HepG2 (cell line): ENCODE measurements around the gene DCST2. TPM values are rescaled to one million over a fixed set of nuclear protein-coding genes. Genes with fewer than 3 reads are reported as not detected.

Experiments
- FOXA1 ChIP-seq, 2 experiments: fragments of 450-650 bp in 1 of 2; sonication (generic) in 1 of 2; formaldehyde crosslinking in 1 of 2; IDR thresholded peaks; 2 replicates each; pipeline versions ENCODE4 v1.4.0 to v1.6.1; 2016 to 2020; ENCODE audit warnings: missing genetic modification reagents in 1 of 2
- SP1 ChIP-seq, 2 experiments: fragments of 450-650 bp in 1 of 2; sonication (generic) in 1 of 2; formaldehyde crosslinking in 1 of 2; IDR thresholded peaks; 2 replicates each; pipeline versions ENCODE4 v1.4.0 to v1.6.1; 2016 to 2020; ENCODE audit warnings: missing genetic modification reagents in 1 of 2
- ZBTB38 ChIP-seq: sonication (generic); formaldehyde crosslinking; IDR thresholded peaks from 2 replicates; pipeline ENCODE4 v1.5.1; 2020; ENCODE audit warnings: mild to moderate bottlenecking, missing genetic modification reagents
- ZNF17 ChIP-seq: sonication (generic); formaldehyde crosslinking; IDR thresholded peaks from 2 replicates; pipeline ENCODE4 v1.5.0; 2020; ENCODE audit warnings: mild to moderate bottlenecking, missing genetic modification reagents
- ZNF614 ChIP-seq: IDR thresholded peaks from 2 replicates; pipeline ENCODE4 v1.6.1; 2018; ENCODE audit warnings: missing biosample characterization, missing genetic modification reagents, inconsistent platforms, borderline replicate concordance
- ZNF670 ChIP-seq: sonication (generic); formaldehyde crosslinking; IDR thresholded peaks from 2 replicates; pipeline ENCODE4 v1.8.0; 2022; ENCODE audit warnings: mild to moderate bottlenecking, missing genetic modification reagents, borderline replicate concordance
- ZSCAN30 ChIP-seq: sonication (generic); formaldehyde crosslinking; IDR thresholded peaks from 2 replicates; pipeline ENCODE4 v1.5.0; 2020; ENCODE audit warnings: mild to moderate bottlenecking, missing genetic modification reagents
- polyA plus RNA-seq, 8 experiments: library from polyadenylated mRNA; depleted of rRNA in 3 of 8; stranded (reverse) in 7 of 8; unstranded in 1 of 8; fragments of >200 nt; fragmentation: Illumina TruSeq in 4 of 8; extraction: Trizol in 4 of 8; gene quantifications; 2 replicates each; pipeline versions ENCODE4 v1.2.1 to v1.2.3, GENCODE V29; 2011 to 2016; ENCODE audit warnings: low read depth in 4 of 8, missing spikeins in 1 of 8, mixed read lengths in 1 of 8; ENCODE audit not compliant: insufficient read depth in 1 of 8
- total RNA-seq, 5 experiments: library from RNA; depleted of rRNA; stranded (reverse); fragments of >200 nt; fragmentation: Illumina TruSeq; extraction: Trizol; gene quantifications; 2 replicates each; pipeline ENCODE4 v1.2.3, GENCODE V29; 2016; ENCODE audit warnings: low read depth in 1 of 5
- TF ChIP-seq, protein P1 (sequence below): sonication (generic); formaldehyde crosslinking; IDR thresholded peaks from 2 replicates; pipeline ENCODE4 v1.4.0; 2020; ENCODE audit warnings: missing genetic modification reagents
- TF ChIP-seq, protein P2 (sequence below): sonication (generic); formaldehyde crosslinking; IDR thresholded peaks from 2 replicates; pipeline ENCODE4 v1.8.0; 2022; ENCODE audit warnings: missing genetic modification reagents, mild to moderate bottlenecking, moderate library complexity, borderline replicate concordance
- TF ChIP-seq, protein P3 (sequence below): sonication (generic); formaldehyde crosslinking; IDR thresholded peaks from 2 replicates; pipeline ENCODE4 v1.9.0; 2021; ENCODE audit warnings: mild to moderate bottlenecking, missing genetic modification reagents
- TF ChIP-seq, protein P4 (sequence below), 2 experiments: sonication (generic) in 1 of 2; formaldehyde crosslinking in 1 of 2; IDR thresholded peaks; 2 replicates each; pipeline versions ENCODE4 v1.4.0 to v1.6.1; 2018 to 2020; ENCODE audit warnings: missing genetic modification reagents in 2 of 2, borderline replicate concordance in 1 of 2, low read depth in 1 of 2, mild to moderate bottlenecking in 1 of 2, missing biosample characterization in 1 of 2

The DCST2 gene
- total and polyA plus RNA-seq, 2 of the 13 experiments (the other 11 are each of a cell fraction or from before 2014, with no cell fraction given) = 0.74 TPM; not detected in 1

DNA sequence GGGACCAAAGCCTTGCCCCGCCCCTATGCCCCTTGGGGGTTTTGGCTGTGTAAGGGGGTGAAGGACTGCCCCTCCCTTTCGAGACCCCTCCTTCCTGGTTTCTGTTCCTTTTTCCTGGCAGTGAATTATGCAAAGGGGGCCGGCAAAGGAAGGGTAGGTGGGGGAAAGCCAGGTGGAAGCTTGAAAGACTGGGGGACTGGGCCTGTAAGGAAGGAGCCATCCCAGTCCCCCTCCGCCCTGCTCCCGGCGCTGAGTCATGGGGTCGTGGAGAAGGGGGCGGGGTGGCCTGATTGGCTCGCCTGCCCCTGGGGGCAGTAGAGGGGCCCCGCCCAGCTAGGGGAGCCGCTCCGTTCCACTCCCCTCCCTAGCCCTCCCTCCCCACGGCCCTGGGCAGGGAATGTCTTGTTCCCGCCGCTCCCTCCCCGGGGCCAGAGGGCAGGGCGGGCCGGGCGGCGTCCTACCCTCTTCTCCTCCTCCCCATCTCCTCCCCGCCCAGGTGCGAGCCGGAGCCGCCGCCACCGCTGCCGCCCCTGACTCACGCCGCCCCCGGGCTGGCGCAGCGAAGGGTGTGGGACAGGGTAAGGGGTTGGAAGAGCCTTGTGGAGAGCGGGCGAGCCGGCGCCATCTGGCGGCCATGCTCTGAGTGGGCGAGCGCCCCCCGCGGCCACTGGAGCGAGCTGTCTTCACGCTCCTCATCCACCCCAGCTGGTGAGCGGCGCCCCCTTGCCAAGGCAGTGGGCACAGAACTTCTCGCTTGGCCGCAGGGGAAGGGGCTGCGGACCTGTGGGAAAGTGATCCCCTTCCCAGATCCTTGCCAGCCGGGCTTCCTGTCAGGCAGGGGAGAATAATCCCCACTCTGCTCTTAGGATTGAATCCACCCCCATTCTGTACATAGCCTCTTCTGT is 16.3 kb downstream of the DCST2 start (continued):
- TF ChIP-seq, protein P1, sequence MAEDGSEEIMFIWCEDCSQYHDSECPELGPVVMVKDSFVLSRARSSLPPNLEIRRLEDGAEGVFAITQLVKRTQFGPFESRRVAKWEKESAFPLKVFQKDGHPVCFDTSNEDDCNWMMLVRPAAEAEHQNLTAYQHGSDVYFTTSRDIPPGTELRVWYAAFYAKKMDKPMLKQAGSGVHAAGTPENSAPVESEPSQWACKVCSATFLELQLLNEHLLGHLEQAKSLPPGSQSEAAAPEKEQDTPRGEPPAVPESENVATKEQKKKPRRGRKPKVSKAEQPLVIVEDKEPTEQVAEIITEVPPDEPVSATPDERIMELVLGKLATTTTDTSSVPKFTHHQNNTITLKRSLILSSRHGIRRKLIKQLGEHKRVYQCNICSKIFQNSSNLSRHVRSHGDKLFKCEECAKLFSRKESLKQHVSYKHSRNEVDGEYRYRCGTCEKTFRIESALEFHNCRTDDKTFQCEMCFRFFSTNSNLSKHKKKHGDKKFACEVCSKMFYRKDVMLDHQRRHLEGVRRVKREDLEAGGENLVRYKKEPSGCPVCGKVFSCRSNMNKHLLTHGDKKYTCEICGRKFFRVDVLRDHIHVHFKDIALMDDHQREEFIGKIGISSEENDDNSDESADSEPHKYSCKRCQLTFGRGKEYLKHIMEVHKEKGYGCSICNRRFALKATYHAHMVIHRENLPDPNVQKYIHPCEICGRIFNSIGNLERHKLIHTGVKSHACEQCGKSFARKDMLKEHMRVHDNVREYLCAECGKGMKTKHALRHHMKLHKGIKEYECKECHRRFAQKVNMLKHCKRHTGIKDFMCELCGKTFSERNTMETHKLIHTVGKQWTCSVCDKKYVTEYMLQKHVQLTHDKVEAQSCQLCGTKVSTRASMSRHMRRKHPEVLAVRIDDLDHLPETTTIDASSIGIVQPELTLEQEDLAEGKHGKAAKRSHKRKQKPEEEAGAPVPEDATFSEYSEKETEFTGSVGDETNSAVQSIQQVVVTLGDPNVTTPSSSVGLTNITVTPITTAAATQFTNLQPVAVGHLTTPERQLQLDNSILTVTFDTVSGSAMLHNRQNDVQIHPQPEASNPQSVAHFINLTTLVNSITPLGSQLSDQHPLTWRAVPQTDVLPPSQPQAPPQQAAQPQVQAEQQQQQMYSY = peak; percentile 89
- TF ChIP-seq, protein P2, sequence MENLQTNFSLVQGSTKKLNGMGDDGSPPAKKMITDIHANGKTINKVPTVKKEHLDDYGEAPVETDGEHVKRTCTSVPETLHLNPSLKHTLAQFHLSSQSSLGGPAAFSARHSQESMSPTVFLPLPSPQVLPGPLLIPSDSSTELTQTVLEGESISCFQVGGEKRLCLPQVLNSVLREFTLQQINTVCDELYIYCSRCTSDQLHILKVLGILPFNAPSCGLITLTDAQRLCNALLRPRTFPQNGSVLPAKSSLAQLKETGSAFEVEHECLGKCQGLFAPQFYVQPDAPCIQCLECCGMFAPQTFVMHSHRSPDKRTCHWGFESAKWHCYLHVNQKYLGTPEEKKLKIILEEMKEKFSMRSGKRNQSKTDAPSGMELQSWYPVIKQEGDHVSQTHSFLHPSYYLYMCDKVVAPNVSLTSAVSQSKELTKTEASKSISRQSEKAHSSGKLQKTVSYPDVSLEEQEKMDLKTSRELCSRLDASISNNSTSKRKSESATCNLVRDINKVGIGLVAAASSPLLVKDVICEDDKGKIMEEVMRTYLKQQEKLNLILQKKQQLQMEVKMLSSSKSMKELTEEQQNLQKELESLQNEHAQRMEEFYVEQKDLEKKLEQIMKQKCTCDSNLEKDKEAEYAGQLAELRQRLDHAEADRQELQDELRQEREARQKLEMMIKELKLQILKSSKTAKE (CRISPR knock-in tag) = peak; percentile 75
- peak; percentile 86 for TF ChIP-seq ZBTB38 (CRISPR knock-in tag)
- peak; percentile 83; the same call in 1 of the 2 replicates for TF ChIP-seq ZNF614 (CRISPR knock-in tag)
- TF ChIP-seq, protein P3, sequence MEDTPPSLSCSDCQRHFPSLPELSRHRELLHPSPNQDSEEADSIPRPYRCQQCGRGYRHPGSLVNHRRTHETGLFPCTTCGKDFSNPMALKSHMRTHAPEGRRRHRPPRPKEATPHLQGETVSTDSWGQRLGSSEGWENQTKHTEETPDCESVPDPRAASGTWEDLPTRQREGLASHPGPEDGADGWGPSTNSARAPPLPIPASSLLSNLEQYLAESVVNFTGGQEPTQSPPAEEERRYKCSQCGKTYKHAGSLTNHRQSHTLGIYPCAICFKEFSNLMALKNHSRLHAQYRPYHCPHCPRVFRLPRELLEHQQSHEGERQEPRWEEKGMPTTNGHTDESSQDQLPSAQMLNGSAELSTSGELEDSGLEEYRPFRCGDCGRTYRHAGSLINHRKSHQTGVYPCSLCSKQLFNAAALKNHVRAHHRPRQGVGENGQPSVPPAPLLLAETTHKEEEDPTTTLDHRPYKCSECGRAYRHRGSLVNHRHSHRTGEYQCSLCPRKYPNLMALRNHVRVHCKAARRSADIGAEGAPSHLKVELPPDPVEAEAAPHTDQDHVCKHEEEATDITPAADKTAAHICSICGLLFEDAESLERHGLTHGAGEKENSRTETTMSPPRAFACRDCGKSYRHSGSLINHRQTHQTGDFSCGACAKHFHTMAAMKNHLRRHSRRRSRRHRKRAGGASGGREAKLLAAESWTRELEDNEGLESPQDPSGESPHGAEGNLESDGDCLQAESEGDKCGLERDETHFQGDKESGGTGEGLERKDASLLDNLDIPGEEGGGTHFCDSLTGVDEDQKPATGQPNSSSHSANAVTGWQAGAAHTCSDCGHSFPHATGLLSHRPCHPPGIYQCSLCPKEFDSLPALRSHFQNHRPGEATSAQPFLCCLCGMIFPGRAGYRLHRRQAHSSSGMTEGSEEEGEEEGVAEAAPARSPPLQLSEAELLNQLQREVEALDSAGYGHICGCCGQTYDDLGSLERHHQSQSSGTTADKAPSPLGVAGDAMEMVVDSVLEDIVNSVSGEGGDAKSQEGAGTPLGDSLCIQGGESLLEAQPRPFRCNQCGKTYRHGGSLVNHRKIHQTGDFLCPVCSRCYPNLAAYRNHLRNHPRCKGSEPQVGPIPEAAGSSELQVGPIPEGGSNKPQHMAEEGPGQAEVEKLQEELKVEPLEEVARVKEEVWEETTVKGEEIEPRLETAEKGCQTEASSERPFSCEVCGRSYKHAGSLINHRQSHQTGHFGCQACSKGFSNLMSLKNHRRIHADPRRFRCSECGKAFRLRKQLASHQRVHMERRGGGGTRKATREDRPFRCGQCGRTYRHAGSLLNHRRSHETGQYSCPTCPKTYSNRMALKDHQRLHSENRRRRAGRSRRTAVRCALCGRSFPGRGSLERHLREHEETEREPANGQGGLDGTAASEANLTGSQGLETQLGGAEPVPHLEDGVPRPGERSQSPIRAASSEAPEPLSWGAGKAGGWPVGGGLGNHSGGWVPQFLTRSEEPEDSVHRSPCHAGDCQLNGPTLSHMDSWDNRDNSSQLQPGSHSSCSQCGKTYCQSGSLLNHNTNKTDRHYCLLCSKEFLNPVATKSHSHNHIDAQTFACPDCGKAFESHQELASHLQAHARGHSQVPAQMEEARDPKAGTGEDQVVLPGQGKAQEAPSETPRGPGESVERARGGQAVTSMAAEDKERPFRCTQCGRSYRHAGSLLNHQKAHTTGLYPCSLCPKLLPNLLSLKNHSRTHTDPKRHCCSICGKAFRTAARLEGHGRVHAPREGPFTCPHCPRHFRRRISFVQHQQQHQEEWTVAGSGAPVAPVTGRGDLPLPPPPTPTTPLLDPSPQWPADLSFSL = peak; percentile 41; the same call in 1 of the 2 replicates
- 0 out of 2 replicates have a peak, but pooled peaks have one; percentile 52 for TF ChIP-seq ZNF670 (CRISPR knock-in tag)
- TF ChIP-seq ZNF17 = no peak
- TF ChIP-seq FOXA1 (IDR thresholded peaks at IDR 0.05) = no peak
- peak; percentile 23; the same call in 1 of the 2 replicates for TF ChIP-seq FOXA1 (CRISPR knock-in tag; IDR thresholded peaks at IDR 0.05)
- peak; percentile 63; the same call in 1 of the 2 replicates for TF ChIP-seq ZSCAN30 (CRISPR knock-in tag)
- no peak for TF ChIP-seq SP1 (IDR thresholded peaks at IDR 0.05)
- peak; percentile 65 for TF ChIP-seq SP1 (CRISPR knock-in tag; IDR thresholded peaks at IDR 0.05)
- TF ChIP-seq, protein P4, sequence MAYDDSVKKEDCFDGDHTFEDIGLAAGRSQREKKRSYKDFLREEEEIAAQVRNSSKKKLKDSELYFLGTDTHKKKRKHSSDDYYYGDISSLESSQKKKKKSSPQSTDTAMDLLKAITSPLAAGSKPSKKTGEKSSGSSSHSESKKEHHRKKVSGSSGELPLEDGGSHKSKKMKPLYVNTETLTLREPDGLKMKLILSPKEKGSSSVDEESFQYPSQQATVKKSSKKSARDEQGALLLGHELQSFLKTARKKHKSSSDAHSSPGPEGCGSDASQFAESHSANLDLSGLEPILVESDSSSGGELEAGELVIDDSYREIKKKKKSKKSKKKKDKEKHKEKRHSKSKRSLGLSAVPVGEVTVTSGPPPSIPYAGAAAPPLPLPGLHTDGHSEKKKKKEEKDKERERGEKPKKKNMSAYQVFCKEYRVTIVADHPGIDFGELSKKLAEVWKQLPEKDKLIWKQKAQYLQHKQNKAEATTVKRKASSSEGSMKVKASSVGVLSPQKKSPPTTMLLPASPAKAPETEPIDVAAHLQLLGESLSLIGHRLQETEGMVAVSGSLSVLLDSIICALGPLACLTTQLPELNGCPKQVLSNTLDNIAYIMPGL (CRISPR knock-in tag; IDR thresholded peaks at IDR 0.05; ENCODE audit: borderline replicate concordance in 1 of 2, low read depth in 1 of 2) = peak; percentile 99
